Measurements from ENCODE around the gene SNHG17.

GRCh38 chr20:38373231-38373867 lies 61.8 kb downstream of the SNHG17 start:
- TF ChIP-seq, protein P1, sequence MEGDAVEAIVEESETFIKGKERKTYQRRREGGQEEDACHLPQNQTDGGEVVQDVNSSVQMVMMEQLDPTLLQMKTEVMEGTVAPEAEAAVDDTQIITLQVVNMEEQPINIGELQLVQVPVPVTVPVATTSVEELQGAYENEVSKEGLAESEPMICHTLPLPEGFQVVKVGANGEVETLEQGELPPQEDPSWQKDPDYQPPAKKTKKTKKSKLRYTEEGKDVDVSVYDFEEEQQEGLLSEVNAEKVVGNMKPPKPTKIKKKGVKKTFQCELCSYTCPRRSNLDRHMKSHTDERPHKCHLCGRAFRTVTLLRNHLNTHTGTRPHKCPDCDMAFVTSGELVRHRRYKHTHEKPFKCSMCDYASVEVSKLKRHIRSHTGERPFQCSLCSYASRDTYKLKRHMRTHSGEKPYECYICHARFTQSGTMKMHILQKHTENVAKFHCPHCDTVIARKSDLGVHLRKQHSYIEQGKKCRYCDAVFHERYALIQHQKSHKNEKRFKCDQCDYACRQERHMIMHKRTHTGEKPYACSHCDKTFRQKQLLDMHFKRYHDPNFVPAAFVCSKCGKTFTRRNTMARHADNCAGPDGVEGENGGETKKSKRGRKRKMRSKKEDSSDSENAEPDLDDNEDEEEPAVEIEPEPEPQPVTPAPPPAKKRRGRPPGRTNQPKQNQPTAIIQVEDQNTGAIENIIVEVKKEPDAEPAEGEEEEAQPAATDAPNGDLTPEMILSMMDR (IDR thresholded peaks at IDR 0.05): no peak
- no peak for TF ChIP-seq POLR2A (IDR thresholded peaks at IDR 0.05)

All from thyroid gland (tissue), 4 donors.